Stimulated activated CD4-positive, alpha-beta T cell treated with anti-CD3 and anti-CD28 coated beads, Interleukin-2, amount 100 ng/mL, for 48 hours (primary cell): ENCODE measurements around the gene C15orf40.
"Not testable (repeated sequence)": the region's sequence is repeated elsewhere in the genome, so short reads cannot be mapped to it uniquely, and the experiment has no call there.

Source experiments
- DNase-seq, 2 donors: peaks; one replicate each; pipeline ENCODE4 v3.0.0-alpha.2; 2020

Gene C15orf40

DNA sequence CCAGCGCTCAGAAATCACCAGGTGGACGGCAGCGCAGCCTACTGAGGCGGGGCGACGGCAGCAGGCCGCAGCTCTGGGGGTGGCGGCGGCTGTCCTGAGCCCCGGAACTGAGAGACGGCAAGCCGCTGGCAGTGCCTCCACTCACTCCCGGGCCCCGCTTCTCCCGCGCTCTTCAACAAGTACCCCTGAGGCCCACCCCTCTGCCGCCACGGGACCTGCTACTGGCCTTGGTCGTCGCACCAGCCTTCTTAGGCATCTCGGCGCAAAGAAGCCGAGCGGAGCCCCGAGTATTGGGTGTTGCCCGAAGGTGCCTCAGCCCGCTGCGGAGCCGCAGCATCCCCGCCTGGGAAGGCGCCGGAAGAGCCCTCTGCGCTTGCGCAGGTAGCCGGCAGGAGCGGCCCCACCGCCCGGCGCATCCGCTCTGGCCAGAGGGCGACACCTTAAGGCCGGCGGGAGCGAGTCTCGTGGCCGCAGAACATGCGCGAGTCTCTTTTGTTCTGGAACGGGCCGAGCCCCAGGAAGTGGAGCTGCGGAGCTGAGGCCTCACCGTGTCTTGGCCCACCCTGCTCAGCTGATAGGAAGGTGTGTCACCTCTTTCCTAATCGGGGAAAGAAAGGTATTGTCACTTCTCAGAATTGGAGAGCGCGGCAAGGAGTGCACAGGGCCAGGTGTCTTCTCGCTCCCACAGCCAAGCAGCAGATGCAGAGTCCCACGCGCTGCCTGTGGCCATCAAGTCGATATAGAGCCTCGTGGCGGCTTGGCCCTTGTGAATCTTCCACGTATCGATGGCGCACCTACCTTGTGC, at the start of gene C15orf40:
TSS of gene C15orf40 (minus strand) at position 369 of the 805 bp plus-strand sequence. CDS start at position 337, 32 bp downstream.
- peak; percentile 76 to 77 for DNase-seq

DNA sequence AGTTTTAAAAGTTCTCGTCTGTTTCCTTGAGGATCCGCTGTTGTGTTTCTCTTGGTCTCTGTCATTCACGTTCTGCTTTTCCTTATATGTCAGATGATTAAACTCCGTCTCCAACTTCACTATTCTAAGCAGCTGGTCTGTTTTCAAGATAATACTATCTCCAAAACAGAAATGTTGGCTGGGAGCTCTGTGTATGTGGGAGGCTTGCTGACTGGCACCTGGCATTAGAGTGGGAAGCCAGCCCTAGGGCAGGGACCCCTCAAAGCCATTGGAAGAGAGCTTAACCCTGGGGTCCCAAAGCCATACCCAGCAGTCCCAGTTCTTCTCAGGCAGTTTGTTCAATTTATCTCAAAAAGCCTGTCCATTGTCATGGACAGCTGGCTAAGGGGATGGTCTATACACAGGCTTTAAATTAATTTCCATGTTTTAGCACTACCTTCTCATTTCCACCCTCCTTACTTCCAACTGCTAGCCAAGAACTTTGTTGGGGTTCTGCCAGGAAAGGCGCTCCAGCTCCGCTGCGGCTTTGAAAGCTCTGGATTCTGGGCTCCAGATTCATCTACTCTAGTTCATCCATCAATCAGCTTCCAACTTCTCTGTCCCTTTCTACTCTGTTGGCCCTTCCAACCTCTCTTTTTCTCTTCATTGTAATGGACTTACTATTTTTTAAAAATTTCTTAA, 46.4 kb upstream of the C15orf40 start:
- no peak for DNase-seq

DNA sequence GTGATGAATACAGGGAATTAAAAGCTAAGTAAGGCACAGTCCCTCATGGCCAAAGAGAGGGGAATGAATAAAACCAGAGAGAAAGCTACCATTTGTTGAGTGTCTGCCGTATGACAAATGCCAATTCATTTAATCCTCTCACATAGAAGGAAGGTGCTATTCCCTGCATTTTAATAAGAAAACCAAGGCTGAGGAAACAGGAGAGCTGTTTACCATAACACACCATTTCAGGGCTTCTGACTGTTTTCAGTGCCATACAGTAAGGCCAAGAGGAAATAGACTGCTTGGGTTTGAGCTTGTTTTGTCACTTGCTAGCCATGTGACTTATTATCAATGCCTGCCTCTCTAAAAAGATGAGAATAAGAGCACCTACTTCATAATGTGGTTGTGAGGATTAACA, 45.6 kb upstream of the C15orf40 start:
- no peak for DNase-seq

DNA sequence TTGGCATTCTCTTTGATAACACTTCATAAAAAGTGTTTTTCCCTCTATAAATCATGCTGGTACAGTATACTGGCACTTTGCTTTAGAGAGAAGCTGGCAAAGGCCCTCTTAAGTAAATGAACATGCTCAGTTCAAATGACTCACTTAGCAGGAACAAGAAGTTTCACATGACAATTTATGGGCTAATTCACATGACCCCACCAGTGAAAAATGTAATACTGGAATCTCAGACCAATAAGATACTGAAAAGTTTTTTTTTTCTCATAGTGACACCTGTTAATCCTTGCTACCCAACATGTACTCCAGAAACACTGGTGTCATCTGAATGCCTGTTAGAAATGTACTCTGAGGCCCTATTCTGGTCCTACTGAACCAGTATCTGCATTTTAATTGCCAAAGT, 41.7 kb upstream of the C15orf40 start:
- DNase-seq = no peak

DNA sequence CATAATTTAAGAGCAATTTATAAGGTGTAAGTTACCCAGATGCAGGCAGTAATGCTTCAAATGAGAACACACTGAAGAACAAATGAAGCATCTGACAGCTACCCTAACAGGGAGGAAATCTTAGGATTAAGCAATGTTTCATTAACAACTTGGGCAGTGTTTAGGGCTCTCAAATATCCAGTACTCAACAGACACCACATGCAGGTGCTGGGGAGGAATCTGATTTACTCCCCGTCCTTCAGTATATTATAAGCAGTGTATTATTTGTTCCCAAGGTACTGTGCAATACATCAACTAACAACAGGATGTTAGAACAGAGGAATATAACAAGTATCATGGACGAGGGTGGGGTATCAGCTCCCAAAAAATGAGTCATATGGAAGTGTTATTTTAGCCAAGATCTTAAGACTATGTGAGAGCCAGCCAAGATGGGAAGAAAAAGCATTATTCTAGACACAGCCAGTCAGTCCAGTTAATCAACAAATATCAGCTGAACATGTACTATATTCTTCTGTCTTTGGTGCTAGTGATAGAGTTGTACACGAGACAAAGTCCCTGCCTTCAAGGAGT, 35.2 kb upstream of the C15orf40 start:
- no peak for DNase-seq

DNA sequence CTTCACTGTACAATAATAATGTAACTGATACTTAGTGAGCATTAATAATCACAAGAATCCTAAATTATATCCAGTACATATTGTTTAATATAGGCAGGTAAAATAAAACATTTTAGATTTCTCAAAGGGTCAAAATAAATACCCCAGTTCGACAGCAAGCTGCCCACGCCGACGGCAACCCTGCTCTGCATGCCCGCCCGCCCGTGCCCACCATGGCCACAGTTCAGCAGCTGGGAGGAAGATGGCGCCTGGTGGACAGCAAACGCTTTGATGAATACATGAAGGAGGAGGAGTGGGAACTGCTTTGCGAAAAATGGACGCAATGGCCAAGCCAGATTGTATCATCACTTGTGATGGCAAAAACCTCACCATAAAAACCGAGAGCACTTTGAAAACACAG, 32.7 kb upstream of the C15orf40 start:
- no peak for DNase-seq

DNA sequence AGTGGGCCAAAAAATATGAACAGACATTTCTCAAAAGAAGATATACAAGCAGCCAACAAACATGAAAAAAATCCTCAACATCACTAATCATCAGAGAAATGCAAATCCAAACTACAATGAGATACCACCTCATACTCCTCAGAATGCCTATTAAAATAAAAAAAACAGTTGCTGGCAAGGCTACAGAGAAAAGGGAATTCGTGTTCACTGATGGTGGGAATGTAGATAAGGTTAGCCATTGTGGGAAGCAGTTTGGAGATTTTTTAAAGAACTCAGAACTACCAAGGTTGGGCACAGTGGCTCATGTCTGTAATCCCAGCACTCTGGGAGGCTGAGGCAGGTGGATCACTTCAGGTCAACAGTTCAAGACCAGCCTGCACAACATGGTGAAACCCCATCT, 27.8 kb upstream of the C15orf40 start:
- DNase-seq = no peak

DNA sequence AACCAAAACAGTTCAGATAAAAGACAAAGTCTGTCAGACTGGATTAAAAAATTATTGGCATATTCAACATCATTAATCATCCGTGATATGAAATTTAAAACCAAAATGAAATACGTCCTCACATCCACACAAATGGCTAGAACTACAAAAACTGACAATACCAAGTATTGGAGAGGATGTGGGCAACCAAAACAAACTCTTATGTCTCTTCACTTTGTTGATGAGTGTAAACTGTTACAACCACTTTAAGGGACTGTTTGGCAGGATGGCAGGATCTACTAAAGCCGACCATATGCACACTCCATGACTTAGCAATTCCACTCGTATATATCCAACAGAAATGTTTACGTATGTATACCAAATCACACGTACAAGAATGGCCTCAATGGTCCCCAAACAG, 24.8 kb upstream of the C15orf40 start:
- no peak for DNase-seq

DNA sequence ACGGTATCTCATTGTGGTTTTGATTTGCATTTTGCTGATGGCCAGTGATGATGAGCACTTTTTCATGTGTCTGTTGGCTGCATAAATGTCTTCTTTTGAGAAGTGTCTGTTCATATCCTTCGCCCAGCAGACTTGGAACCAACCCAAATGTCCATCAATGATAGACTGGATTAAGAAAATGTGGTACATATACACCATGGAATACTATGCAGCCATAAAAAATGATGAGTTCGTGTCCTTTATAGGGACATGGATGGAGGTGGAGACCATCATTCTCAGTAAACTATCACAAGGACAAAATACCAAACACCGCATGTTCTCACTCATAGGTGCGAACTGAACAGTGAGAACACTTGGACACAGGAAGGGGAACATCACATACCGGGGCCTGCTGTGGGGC, 19.8 kb upstream of the C15orf40 start:
- not testable (repeated sequence) for DNase-seq

DNA sequence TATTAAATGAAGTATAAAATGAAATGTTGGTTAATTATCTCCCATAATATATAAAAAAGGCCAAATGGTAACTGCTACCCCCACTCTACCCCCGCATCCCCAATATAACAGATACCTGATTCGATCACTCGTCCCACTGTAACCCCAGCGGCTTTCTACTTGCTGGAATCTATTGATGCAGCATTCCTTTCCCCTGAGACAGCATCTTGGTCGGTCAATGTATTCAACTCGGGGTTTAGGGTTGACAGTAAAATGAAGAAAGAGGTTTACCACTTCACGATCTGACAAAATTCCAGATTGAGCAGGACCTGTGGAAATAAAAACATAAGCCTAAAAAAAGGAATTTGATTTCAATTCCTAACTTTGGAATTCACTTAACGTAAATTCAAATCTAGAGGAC, 18.6 kb upstream of the C15orf40 start:
- no peak for DNase-seq

DNA sequence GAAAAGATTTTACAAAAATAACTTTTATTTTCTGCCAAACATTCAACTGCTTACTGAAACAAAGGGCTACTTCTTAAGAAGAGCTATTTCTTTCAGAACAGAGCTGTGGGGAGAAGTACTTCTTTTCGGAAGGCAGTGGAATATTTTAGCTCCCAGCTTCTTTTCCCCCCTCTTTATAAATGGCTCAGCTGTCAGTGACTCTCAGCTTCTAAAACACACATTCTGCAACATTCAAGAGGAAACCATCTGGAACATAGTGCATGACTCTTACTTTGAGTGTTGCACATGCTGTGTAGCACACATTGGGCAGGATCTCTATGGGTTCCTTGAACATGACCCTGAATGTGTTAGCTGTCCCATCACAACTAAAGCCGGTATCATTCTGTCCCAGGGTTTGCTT, 7.0 kb upstream of the C15orf40 start:
- DNase-seq = no peak

DNA sequence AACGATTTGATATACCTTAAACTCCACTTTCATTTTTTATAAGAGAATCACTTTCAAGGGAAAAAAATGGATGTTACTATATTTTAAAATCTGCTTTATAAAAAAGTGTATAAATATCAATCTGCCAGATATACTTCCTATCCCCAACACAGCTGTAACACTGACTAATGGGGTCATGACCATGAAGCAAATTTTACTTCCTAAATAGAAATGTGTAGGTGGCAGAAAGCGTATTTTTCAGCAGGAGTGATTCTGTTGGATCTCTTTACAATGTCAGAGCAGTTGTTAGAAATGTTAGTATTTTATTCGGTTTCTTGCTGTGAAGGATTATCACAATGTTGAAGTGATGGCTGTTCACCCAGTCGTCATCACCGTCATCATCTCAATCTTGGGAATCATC, 5.5 kb upstream of the C15orf40 start:
- DNase-seq = no peak

DNA sequence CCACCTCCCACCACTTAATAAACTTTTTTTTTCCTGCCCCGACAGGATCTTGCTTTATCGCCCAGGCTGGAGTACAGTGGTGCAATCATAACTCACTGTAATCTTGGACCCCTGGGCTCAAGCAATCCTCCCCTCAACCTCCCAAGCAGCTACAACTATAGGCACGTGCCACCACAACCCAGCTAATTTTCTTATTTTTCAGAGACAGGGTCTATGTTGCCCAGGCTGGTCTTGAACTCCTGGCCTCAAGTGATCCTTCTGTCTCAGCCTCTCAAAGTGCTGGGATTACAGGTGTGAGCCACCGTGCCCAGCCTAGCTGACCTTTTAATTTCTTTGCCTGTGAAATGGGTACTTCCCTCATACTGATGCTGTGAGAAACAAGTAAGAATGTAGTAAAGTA, 3.9 kb upstream of the C15orf40 start:
- DNase-seq = no peak

DNA sequence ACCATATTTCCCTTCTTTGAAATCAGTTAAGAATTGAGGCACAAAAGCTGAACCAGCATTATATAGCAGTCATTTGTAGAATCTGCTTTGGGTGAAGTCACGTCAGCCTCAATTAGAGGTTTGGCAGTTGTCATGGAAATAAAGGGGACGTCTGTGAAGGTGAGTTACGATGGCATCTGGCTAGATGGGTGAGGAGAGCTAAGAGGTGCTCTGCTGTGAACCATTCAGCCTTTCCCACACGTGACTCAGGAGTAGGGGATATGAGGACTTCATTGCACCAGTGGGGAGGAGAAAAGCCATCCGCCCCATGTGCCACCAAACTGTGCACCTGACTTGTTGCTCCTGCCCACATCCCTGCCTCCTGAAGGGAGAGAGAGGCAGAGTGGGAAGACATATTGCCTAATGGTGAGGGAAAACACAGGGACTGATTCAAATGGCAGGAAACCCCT, 2.8 kb upstream of the C15orf40 start:
- DNase-seq = no peak

DNA sequence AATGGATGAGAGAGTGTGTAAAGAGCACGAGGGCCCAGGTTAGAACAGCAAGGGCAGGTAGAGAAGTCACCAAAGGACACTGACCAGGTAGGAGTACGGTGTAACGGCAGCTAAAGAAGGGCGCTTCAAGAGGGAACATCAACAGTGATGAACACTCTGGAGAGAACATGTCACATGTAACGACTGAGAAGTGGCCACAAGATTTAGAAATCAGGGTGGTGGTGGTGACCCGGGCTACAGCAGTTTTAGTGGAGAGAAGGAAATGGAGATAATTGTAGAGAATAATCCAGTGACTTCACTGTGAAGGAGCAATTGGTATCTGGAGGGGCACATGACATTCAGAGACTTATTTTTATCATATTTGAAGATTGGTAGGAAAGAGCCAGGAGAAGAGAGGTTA, 1.2 kb upstream of the C15orf40 start:
- DNase-seq = no peak

DNA sequence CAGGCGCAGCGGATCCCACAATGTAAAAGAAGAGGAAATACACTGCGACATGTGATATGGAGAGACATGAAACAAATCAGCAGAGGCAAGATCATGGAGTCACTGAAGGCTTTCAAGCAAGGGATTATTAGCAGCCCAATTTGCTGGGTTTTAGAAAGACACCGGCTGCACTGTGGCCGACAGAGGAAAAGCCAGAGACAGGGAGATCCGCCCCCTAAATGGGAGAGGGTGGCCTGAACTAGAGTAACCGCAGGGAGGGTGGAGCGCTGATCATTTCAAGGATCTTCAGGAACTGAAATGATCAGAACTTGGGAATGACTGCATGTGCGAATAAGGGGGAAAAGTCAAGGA, 612 bp upstream of the C15orf40 start:
- no peak for DNase-seq

DNA sequence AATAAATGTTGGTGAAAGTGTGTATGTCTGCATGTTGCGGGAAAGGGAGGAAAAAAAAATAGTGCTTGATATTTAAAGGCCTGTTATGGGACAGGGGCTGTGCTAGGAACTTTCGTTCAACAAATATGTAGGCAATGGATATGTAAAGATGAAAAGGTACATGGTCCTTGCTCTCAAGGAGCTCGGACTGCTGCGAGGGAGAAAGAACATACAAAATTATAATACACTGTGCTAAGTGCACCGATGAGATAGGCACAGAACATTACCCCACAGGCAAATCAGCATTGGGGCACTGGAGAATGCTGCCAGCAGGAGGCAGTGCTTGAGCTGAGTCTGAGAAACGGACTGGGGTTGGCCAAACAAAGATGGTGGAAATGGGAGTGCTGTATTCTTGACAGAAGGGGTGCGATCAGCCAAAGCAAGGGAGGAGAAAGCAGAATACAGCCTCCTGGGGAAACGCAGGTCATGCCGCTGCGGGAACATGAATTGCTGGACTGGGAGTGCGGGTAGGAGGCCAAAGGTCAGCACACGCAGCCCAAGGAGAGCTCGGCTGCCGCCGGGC, 649 bp downstream of the C15orf40 start:
- DNase-seq = peak; percentile 71 to 76

DNA sequence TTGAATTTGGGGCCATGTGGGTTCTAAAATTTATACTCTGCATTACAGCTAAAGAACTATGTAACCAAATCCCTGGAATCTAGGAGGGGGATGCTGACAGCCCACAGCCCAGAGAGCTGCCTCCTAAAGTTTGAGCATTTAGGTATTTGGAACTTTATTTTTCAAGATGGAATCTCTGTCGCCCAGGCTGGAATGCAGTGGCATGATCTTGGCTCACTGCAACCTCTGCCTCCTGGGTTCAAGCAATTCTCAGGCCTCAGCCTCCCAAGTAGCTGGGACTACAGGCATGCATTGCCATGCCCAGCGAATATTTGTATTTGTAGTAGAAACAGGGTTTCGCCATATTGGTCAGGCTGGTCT, 10.8 kb downstream of the C15orf40 start:
- not testable (repeated sequence) for DNase-seq

DNA sequence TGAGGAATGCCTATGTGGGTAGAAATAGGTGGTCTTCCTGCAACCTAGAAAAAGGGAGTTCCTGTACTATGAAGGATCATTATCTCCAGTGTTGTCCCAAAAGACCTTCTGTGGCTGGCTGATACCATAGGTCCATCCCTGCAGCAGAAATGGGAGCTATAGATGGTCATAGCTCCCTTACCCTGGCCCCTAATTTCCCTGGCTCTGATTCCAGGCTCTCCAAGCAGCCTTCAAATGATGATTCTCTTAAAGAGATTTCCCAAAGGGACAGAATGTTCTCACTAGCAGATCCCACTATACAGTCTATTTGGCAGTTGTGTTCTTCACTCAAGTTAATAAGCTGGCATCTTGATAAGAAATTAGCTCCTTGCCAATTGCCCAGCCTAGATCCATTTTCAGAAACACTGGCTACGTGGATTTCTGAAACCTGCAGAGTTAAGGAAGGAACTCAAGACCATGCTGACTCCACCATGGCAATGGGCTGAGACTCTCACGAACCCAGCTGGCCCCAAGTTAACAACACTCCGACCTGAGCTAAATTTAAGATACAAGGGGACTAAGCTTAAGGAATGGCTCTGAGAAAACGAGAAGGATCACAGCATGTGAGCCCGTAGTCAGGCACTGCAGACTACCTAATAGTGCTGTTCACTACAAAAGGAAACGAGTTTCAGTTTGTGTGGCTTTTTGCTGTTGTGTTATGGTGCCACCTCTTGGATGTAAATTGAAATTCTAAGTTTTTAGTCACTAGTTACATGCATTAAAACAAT, 11.4 kb downstream of the C15orf40 start:
- peak in 1 of 2 donors; percentile 10 for DNase-seq

DNA sequence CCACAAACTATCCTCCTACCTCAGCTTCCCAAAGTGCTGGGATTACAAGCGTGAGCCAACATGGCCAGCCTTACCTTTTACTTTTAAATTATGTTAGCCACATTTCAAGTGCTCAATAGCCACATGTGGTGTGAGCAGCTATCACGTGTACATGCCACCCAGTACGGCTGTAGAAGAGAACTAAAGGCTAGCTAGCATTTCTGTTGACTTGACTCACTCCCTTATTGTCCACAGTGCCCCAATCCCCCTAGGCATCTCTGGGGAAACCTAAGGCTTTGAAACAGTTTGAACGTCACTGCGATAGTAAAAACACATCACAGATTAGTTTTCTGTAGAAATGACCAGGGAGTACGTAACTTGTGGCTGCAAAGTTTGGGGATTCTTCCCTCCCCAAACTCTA, 12.0 kb downstream of the C15orf40 start:
- no peak for DNase-seq

DNA sequence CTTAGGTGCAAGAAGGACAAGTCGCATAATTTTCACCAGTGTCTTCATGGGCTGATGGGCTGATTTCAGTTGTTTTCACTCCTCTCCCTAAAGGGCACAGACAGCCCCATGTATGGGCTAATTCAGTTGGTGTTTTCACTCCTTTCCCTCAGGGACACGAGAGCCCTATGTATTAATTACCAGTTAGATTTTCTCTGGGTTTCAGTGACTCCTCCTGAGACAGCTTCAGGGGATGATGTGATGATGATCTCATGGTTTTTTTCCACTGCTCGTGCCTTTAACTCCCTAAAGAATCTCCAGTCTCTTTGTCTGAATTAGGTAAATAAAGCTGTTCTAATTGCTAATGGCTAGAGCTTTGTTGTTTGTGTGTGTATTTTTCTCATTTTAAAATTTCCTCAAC, 15.5 kb downstream of the C15orf40 start:
- DNase-seq = no peak

DNA sequence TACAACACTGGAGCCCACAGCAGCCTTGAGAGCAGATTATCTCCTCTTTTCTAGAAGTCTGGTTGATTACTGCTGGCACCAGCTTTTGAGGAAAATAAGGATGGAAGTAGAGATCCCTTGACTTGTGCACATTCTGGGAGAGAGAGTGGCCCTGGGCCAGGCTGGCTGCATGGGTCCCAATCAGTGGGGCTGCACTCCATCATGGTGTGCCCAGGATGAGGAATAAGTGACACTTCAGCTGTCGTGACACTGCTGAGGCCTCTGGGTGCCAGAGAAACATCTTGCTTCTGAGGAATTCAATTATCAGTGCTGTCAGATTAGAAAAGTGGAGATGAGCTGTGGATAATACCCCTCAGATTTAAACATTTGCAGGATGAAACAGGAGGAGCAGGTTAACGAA, 16.4 kb downstream of the C15orf40 start:
- no peak for DNase-seq

DNA sequence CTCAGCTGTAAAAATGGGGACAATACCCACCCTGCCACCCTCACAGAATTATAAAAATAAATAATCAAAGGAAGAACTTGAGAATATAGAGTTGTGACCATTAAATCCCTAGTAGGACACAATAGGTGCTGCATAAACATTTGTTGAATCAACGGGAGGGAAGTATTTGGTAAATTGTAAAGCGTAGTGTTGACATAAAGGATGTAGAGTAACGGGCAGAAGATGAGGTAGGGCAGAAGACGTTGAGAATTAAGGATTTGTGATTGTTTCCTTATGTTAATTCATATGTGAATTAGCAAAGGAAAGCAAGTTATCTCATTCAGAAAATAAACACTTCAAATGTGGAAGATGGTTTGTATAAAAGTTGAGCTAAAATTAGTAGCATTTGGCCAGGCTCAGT, 18.3 kb downstream of the C15orf40 start:
- DNase-seq = no peak
